ENCODE results near the gene PHF14.
"Not testable (repeated sequence)": the region's sequence is repeated elsewhere in the genome, so short reads cannot be mapped to it uniquely, and the experiment has no call there.

DNA sequence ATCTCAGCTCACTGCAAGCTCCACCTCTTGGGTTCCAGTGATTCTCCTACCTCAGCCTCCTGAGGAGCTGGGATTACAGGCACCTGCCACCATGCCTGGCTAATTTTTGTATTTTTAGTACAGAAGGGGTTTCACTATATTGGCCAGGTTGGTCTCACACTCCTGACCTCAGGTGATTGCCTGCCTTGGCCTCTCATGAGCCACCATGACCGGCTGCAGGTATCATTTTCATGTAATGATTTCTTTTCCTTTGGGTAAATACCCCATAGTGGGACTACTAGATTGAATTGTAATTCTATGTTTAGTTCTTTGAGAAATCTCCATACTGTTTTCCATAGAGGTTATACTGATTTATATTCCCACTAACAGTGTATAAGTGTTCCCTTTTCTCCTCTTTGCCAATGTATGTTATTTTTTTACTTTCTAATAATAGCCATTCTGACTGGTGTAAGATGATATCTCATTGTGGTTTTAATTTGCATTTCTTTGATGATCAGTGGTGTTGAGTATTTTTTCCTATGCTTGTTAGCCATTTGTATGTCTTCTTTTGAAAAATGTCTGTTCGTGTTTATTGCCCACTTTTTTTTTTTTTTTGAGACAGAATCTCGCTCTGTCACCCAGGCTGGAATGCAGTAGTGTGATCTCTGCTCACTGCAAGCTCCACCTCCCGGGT, 20.5 kb upstream of the PHF14 start:
- not testable (repeated sequence) for TF ChIP-seq SP1 (IDR thresholded peaks at IDR 0.05); GABPA (IDR thresholded peaks at IDR 0.05 in 1 of 2, conservative IDR thresholded peaks at IDR 0.05 in 1 of 2); RAD21 (IDR thresholded peaks at IDR 0.05); TAF1 (conservative IDR thresholded peaks at IDR 0.05); FOXA1 (IDR thresholded peaks at IDR 0.05); ATF3 (IDR thresholded peaks at IDR 0.05); MAX (IDR thresholded peaks at IDR 0.05)
- TF ChIP-seq, protein P1, sequence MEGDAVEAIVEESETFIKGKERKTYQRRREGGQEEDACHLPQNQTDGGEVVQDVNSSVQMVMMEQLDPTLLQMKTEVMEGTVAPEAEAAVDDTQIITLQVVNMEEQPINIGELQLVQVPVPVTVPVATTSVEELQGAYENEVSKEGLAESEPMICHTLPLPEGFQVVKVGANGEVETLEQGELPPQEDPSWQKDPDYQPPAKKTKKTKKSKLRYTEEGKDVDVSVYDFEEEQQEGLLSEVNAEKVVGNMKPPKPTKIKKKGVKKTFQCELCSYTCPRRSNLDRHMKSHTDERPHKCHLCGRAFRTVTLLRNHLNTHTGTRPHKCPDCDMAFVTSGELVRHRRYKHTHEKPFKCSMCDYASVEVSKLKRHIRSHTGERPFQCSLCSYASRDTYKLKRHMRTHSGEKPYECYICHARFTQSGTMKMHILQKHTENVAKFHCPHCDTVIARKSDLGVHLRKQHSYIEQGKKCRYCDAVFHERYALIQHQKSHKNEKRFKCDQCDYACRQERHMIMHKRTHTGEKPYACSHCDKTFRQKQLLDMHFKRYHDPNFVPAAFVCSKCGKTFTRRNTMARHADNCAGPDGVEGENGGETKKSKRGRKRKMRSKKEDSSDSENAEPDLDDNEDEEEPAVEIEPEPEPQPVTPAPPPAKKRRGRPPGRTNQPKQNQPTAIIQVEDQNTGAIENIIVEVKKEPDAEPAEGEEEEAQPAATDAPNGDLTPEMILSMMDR (IDR thresholded peaks at IDR 0.05; ENCODE audit: low read depth, low read length, missing input control): not testable (repeated sequence)
